GM23338 (cell line): ENCODE results near the gene KDM4C. TPM values are rescaled to one million over a fixed set of nuclear protein-coding genes. Genes with fewer than 3 reads are reported as not detected.

ENCODE experiments used
- ATAC-seq: fragments of 200-7000 bp; cut with Tn5 transposase; 3 replicates; pipeline ENCODE4 v1.9.1; 2020
- DNase-seq: peaks from one replicate; pipeline ENCODE4 v3.0.0-alpha.2; 2015; ENCODE audit warnings: low spot score
- H2AFZ ChIP-seq: fragments of 200-600 bp; sonication (generic); 2 replicates; pipeline ENCODE4 v1.8.0; 2016; ENCODE audit warnings: antibody characterized with exemption, mild to moderate bottlenecking, moderate library complexity
- H3F3A ChIP-seq: fragments of 200-600 bp; sonication (generic); replicated peaks from 2 replicates; pipeline ENCODE4 v1.8.0; 2017; ENCODE audit warnings: antibody characterized with exemption, mixed run types, low read depth
- H3K27ac ChIP-seq: fragments of 200-600 bp; sonication (generic); 2 replicates; pipeline ENCODE4 v1.6.1; 2016; ENCODE audit warnings: low read depth
- H3K27me3 ChIP-seq: fragments of 200-600 bp; sonication (generic); 2 replicates; pipeline ENCODE4 v1.8.0; 2016; ENCODE audit warnings: mild to moderate bottlenecking, mixed run types, moderate library complexity; ENCODE audit not compliant: insufficient read depth
- H3K36me3 ChIP-seq: fragments of 200-600 bp; sonication (generic); 2 replicates; pipeline ENCODE4 v1.8.0; 2016; ENCODE audit warnings: mild to moderate bottlenecking; ENCODE audit not compliant: insufficient read depth
- H3K4me1 ChIP-seq: fragments of 200-600 bp; sonication (generic); 2 replicates; pipeline ENCODE4 v1.8.0; 2016; ENCODE audit warnings: mild to moderate bottlenecking, moderate library complexity; ENCODE audit not compliant: insufficient read depth
- H3K4me2 ChIP-seq: fragments of 200-600 bp; sonication (generic); 2 replicates; pipeline ENCODE4 v1.7.1; 2017; ENCODE audit warnings: mixed run types
- H3K4me3 ChIP-seq: fragments of 200-600 bp; sonication (generic); 2 replicates; pipeline ENCODE4 v1.6.1; 2016; ENCODE audit warnings: mixed run types
- H3K79me2 ChIP-seq: fragments of 200-600 bp; sonication (generic); replicated peaks from 2 replicates; pipeline ENCODE4 v1.8.0; 2017; ENCODE audit warnings: mild to moderate bottlenecking; ENCODE audit not compliant: insufficient read depth
- H3K9me2 ChIP-seq: fragments of 200-600 bp; sonication (generic); 2 replicates; pipeline ENCODE4 v1.8.0; 2017; ENCODE audit not compliant: insufficient read depth
- H4K20me1 ChIP-seq: fragments of 200-600 bp; sonication (generic); replicated peaks from 2 replicates; pipeline ENCODE4 v1.8.0; 2017; ENCODE audit warnings: mild to moderate bottlenecking; ENCODE audit not compliant: insufficient read depth
- H3K27ac Mint-ChIP-seq: 2 replicates; pipeline ENCODE4 v1.8.0; 2020; ENCODE audit warnings: inconsistent platforms, mild to moderate bottlenecking, moderate library complexity, mixed read lengths
- H3K27me3 Mint-ChIP-seq: 3 replicates; pipeline ENCODE4 v1.8.0; 2022; ENCODE audit warnings: low read depth, mild to moderate bottlenecking, moderate library complexity, mixed read lengths, inconsistent platforms; ENCODE audit not compliant: insufficient read depth, poor library complexity
- H3K36me3 Mint-ChIP-seq: 3 replicates; pipeline ENCODE4 v1.8.0; 2021; ENCODE audit warnings: low read depth, mild to moderate bottlenecking, inconsistent platforms, moderate library complexity, mixed read lengths
- H3K4me1 Mint-ChIP-seq: 3 replicates; pipeline ENCODE4 v1.8.0; 2020; ENCODE audit warnings: mild to moderate bottlenecking, inconsistent platforms, mixed read lengths
- H3K4me3 Mint-ChIP-seq: 3 replicates; pipeline ENCODE4 v1.8.0; 2021; ENCODE audit warnings: moderate library complexity, mild to moderate bottlenecking, inconsistent platforms, mixed read lengths
- H3K9me3 Mint-ChIP-seq: 3 replicates; pipeline ENCODE4 v1.8.0; 2020; ENCODE audit warnings: moderate library complexity, mild to moderate bottlenecking, inconsistent platforms, mixed read lengths
- CREB1 ChIP-seq: fragments of 250-450 bp; sonication (Bioruptor Pico); IDR thresholded peaks from 2 replicates; pipeline ENCODE4 v1.5.0; 2020; ENCODE audit warnings: low read depth, mild to moderate bottlenecking, moderate library complexity
- EZH2 ChIP-seq: fragments of 200-600 bp; sonication (generic); IDR thresholded peaks from one replicate; pipeline ENCODE4 v1.8.0; 2017; ENCODE audit warnings: antibody characterized with exemption, mild to moderate bottlenecking, low read depth; ENCODE audit not compliant: unreplicated experiment
- EZH2phosphoT487 ChIP-seq: fragments of 200-600 bp; sonication (generic); IDR thresholded peaks from one replicate; pipeline ENCODE4 v1.8.1; 2018; ENCODE audit warnings: antibody characterized with exemption; ENCODE audit not compliant: unreplicated experiment
- JUNB ChIP-seq: IDR thresholded peaks from one replicate; pipeline ENCODE4 v1.6.1; 2016; ENCODE audit warnings: antibody characterized with exemption; ENCODE audit not compliant: unreplicated experiment
- NANOG ChIP-seq: IDR thresholded peaks from 2 replicates; pipeline ENCODE4 v1.6.1; 2016; ENCODE audit warnings: antibody characterized with exemption, borderline replicate concordance
- POLR2AphosphoS5 ChIP-seq: IDR thresholded peaks from 2 replicates; pipeline ENCODE4 v1.6.1; 2016; ENCODE audit warnings: antibody characterized with exemption, low read depth
- STAT1 ChIP-seq: IDR thresholded peaks from one replicate; pipeline ENCODE4 v1.6.1; 2016; ENCODE audit warnings: antibody characterized with exemption; ENCODE audit not compliant: unreplicated experiment
- ZNF114 ChIP-seq: fragments of 250-450 bp; sonication (Bioruptor Pico); IDR thresholded peaks from 2 replicates; pipeline ENCODE4 v1.5.0; 2020; ENCODE audit warnings: mild to moderate bottlenecking, moderate library complexity
- ZNF331 ChIP-seq: fragments of 250-450 bp; sonication (Bioruptor Pico); IDR thresholded peaks from 2 replicates; pipeline ENCODE4 v1.5.0; 2020; ENCODE audit warnings: low read depth, mild to moderate bottlenecking, moderate library complexity
- polyA plus RNA-seq: library from polyadenylated mRNA; unstranded; fragments of >200 nt; fragmentation: Nextera tagmentation; extraction: Ambion mirVana; gene quantifications from 2 replicates; pipeline ENCODE4 v1.2.1, GENCODE V29; 2016
- total RNA-seq: library from RNA; depleted of rRNA; stranded (reverse); fragments of >200 nt; shearing (Covaris generic); gene quantifications from 2 replicates; pipeline ENCODE4 v1.2.3, GENCODE V29; 2014
- TF ChIP-seq, protein P1 (sequence below), 2 experiments: fragments of 200-600 bp in 1 of 2; sonication (generic) in 1 of 2; conservative IDR thresholded peaks; 2 replicates each; pipeline versions ENCODE4 v1.5.1 to v1.6.1; 2016 to 2017; ENCODE audit warnings: antibody characterized with exemption in 2 of 2, low read depth in 2 of 2, mild to moderate bottlenecking in 2 of 2, moderate library complexity in 1 of 2
- TF ChIP-seq, protein P2 (sequence below): fragments of 250-450 bp; sonication (Bioruptor Pico); IDR thresholded peaks from 2 replicates; pipeline ENCODE4 v1.5.0; 2020; ENCODE audit warnings: mild to moderate bottlenecking, moderate library complexity
- TF ChIP-seq, protein P3 (sequence below): IDR thresholded peaks from one replicate; pipeline ENCODE4 v1.6.1; 2018; ENCODE audit warnings: antibody characterized with exemption; ENCODE audit not compliant: unreplicated experiment
- TF ChIP-seq, protein P4 (sequence below): IDR thresholded peaks from 2 replicates; pipeline ENCODE4 v1.6.1; 2016; ENCODE audit warnings: antibody characterized with exemption

The KDM4C gene
- total and polyA plus RNA-seq, 2 experiments from 2014 or later: 12.0 to 43.8 TPM

DNA sequence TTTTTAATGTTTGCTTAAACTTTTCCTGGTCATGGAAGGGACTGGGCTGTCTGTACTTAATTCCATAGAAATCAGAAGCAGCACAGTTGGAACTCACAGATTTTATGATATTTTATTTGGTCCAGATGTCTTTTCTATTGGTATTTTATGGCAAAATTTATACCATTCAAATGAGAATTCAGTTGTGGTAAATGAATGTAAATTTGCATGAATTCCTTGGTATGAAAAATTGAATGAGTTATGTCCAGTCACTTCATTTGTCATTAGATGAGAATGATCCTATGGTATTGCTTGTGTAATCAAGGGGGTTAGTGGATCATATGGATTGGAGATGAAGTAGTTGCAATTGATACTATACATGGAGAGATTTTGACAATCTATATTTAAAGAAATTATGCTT lies 188.0 kb downstream of the KDM4C start:
- H3K27me3 ChIP-seq: no peaks in the 10 kb centered on the region
- Mint-ChIP-seq H3K4me3 (no peak overlapping the region), H3K4me1 (peaks cover 6% of the 10 kb centered on the region), H3K27me3 (peaks cover 4% of the 10 kb centered on the region), H3K36me3 (peaks cover 22% of the 10 kb centered on the region), H3K27ac (no peak overlapping the region), H3K9me3 (peaks cover 25% of the 10 kb centered on the region)
- TF ChIP-seq JUNB (no peak), EZH2phosphoT487 (no peak), NANOG (no peak), POLR2AphosphoS5 (no peak), STAT1 (no peak), ZNF331 (CRISPR knock-in tag) (no peak), CREB1 (no peak), EZH2 (no peak), ZNF114 (no peak)
- TF ChIP-seq, protein P1, sequence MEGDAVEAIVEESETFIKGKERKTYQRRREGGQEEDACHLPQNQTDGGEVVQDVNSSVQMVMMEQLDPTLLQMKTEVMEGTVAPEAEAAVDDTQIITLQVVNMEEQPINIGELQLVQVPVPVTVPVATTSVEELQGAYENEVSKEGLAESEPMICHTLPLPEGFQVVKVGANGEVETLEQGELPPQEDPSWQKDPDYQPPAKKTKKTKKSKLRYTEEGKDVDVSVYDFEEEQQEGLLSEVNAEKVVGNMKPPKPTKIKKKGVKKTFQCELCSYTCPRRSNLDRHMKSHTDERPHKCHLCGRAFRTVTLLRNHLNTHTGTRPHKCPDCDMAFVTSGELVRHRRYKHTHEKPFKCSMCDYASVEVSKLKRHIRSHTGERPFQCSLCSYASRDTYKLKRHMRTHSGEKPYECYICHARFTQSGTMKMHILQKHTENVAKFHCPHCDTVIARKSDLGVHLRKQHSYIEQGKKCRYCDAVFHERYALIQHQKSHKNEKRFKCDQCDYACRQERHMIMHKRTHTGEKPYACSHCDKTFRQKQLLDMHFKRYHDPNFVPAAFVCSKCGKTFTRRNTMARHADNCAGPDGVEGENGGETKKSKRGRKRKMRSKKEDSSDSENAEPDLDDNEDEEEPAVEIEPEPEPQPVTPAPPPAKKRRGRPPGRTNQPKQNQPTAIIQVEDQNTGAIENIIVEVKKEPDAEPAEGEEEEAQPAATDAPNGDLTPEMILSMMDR (conservative IDR thresholded peaks at IDR 0.05; ENCODE audit: low read depth in 2 of 2): no peak
- TF ChIP-seq, protein P2, sequence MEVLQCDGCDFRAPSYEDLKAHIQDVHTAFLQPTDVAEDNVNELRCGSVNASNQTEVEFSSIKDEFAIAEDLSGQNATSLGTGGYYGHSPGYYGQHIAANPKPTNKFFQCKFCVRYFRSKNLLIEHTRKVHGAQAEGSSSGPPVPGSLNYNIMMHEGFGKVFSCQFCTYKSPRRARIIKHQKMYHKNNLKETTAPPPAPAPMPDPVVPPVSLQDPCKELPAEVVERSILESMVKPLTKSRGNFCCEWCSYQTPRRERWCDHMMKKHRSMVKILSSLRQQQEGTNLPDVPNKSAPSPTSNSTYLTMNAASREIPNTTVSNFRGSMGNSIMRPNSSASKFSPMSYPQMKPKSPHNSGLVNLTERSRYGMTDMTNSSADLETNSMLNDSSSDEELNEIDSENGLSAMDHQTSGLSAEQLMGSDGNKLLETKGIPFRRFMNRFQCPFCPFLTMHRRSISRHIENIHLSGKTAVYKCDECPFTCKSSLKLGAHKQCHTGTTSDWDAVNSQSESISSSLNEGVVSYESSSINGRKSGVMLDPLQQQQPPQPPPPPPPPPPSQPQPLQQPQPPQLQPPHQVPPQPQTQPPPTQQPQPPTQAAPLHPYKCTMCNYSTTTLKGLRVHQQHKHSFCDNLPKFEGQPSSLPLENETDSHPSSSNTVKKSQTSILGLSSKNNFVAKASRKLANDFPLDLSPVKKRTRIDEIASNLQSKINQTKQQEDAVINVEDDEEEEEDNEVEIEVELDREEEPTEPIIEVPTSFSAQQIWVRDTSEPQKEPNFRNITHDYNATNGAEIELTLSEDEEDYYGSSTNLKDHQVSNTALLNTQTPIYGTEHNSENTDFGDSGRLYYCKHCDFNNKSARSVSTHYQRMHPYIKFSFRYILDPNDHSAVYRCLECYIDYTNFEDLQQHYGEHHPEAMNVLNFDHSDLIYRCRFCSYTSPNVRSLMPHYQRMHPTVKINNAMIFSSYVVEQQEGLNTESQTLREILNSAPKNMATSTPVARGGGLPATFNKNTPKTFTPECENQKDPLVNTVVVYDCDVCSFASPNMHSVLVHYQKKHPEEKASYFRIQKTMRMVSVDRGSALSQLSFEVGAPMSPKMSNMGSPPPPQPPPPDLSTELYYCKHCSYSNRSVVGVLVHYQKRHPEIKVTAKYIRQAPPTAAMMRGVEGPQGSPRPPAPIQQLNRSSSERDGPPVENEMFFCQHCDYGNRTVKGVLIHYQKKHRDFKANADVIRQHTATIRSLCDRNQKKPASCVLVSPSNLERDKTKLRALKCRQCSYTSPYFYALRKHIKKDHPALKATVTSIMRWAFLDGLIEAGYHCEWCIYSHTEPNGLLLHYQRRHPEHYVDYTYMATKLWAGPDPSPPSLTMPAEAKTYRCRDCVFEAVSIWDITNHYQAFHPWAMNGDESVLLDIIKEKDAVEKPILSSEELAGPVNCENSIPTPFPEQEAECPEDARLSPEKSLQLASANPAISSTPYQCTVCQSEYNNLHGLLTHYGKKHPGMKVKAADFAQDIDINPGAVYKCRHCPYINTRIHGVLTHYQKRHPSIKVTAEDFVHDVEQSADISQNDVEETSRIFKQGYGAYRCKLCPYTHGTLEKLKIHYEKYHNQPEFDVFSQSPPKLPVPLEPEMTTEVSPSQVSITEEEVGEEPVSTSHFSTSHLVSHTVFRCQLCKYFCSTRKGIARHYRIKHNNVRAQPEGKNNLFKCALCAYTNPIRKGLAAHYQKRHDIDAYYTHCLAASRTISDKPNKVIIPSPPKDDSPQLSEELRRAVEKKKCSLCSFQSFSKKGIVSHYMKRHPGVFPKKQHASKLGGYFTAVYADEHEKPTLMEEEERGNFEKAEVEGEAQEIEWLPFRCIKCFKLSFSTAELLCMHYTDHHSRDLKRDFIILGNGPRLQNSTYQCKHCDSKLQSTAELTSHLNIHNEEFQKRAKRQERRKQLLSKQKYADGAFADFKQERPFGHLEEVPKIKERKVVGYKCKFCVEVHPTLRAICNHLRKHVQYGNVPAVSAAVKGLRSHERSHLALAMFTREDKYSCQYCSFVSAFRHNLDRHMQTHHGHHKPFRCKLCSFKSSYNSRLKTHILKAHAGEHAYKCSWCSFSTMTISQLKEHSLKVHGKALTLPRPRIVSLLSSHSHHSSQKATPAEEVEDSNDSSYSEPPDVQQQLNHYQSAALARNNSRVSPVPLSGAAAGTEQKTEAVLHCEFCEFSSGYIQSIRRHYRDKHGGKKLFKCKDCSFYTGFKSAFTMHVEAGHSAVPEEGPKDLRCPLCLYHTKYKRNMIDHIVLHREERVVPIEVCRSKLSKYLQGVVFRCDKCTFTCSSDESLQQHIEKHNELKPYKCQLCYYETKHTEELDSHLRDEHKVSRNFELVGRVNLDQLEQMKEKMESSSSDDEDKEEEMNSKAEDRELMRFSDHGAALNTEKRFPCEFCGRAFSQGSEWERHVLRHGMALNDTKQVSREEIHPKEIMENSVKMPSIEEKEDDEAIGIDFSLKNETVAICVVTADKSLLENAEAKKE (CRISPR knock-in tag): no peak
- TF ChIP-seq, protein P3, sequence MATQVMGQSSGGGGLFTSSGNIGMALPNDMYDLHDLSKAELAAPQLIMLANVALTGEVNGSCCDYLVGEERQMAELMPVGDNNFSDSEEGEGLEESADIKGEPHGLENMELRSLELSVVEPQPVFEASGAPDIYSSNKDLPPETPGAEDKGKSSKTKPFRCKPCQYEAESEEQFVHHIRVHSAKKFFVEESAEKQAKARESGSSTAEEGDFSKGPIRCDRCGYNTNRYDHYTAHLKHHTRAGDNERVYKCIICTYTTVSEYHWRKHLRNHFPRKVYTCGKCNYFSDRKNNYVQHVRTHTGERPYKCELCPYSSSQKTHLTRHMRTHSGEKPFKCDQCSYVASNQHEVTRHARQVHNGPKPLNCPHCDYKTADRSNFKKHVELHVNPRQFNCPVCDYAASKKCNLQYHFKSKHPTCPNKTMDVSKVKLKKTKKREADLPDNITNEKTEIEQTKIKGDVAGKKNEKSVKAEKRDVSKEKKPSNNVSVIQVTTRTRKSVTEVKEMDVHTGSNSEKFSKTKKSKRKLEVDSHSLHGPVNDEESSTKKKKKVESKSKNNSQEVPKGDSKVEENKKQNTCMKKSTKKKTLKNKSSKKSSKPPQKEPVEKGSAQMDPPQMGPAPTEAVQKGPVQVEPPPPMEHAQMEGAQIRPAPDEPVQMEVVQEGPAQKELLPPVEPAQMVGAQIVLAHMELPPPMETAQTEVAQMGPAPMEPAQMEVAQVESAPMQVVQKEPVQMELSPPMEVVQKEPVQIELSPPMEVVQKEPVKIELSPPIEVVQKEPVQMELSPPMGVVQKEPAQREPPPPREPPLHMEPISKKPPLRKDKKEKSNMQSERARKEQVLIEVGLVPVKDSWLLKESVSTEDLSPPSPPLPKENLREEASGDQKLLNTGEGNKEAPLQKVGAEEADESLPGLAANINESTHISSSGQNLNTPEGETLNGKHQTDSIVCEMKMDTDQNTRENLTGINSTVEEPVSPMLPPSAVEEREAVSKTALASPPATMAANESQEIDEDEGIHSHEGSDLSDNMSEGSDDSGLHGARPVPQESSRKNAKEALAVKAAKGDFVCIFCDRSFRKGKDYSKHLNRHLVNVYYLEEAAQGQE: no peak
- TF ChIP-seq, protein P4, sequence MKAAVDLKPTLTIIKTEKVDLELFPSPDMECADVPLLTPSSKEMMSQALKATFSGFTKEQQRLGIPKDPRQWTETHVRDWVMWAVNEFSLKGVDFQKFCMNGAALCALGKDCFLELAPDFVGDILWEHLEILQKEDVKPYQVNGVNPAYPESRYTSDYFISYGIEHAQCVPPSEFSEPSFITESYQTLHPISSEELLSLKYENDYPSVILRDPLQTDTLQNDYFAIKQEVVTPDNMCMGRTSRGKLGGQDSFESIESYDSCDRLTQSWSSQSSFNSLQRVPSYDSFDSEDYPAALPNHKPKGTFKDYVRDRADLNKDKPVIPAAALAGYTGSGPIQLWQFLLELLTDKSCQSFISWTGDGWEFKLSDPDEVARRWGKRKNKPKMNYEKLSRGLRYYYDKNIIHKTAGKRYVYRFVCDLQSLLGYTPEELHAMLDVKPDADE: no peak
- H3K4me1 ChIP-seq: 0 out of 2 replicates have a peak, but pooled peaks cover 2% of the 10 kb centered on the region
- no peaks in the 10 kb centered on the region for H3K36me3 ChIP-seq
- H3K79me2 ChIP-seq: no peaks in the 10 kb centered on the region
- ATAC-seq: no peak
- no peak for DNase-seq
- H3K27ac ChIP-seq: no peak overlapping the region
- no peak overlapping the region for H3K4me3 ChIP-seq
- H4K20me1 ChIP-seq: no peaks in the 10 kb centered on the region
- no peak overlapping the region for H3K4me2 ChIP-seq
- no peaks in the 10 kb centered on the region for H3K9me2 ChIP-seq
- H3F3A ChIP-seq: no peaks in the 10 kb centered on the region
- no peak overlapping the region for H2AFZ ChIP-seq
